ENCODE data around the gene LCN15.
"Not testable (repeated sequence)": the region's sequence is repeated elsewhere in the genome, so short reads cannot be mapped to it uniquely, and the experiment has no call there.

The LCN15 gene

GRCh38 chr9:136719195-136719880, 45.0 kb downstream of the LCN15 start:
- DNase-seq, result peak; percentile 67

- DNase-seq, result no peak
Measured at GRCh38 chr9:136718345-136719194, 45.7 kb downstream of the LCN15 start.

- DNase-seq, result no peak
Measured at GRCh38 chr9:136717399-136717798, 46.9 kb downstream of the LCN15 start.

- no peak for DNase-seq
Measured at GRCh38 chr9:136714893-136715274, 49.4 kb downstream of the LCN15 start.

- DNase-seq, result peak; percentile 94
Measured at GRCh38 chr9:136714096-136714892, 50.0 kb downstream of the LCN15 start.

GRCh38 chr9:136713550-136713949, 50.8 kb downstream of the LCN15 start:
- DNase-seq, result peak; percentile 81

- DNase-seq, result no peak
Measured at GRCh38 chr9:136712690-136713544, 51.4 kb downstream of the LCN15 start.

GRCh38 chr9:136711751-136712689, 52.3 kb downstream of the LCN15 start, which contains the start of gene DIPK1B:
Gene DIPK1B, plus strand, starts transcription at chr9:136712572. Its CDS starts 94 bp downstream, at chr9:136712666.
- DNase-seq, result peak; percentile 71

GRCh38 chr9:136711219-136711648, 53.1 kb downstream of the LCN15 start:
- not testable (repeated sequence) for DNase-seq

GRCh38 chr9:136710543-136710942, 53.8 kb downstream of the LCN15 start:
- no peak for DNase-seq
